Breast epithelium (tissue), 3 donors: ENCODE measurements around the gene ZDHHC16.

ENCODE experiments used
- POLR2A ChIP-seq: fragments of 450-650 bp; IDR thresholded peaks from one replicate; pipeline ENCODE4 v1.6.1; 2016; ENCODE audit warnings: antibody characterized with exemption, mild to moderate bottlenecking, moderate library complexity
- POLR2AphosphoS5 ChIP-seq, 3 donors: sonication (generic); formaldehyde crosslinking; IDR thresholded peaks; one replicate each; pipeline ENCODE4 v1.6.1; 2017; ENCODE audit warnings: antibody characterized with exemption in 3 of 3
- TF ChIP-seq, protein P1 (sequence below), 3 donors: fragments of 450-650 bp; IDR thresholded peaks; one replicate each; pipeline ENCODE4 v1.5.1; 2016 to 2017; ENCODE audit warnings: antibody characterized with exemption in 3 of 3, mild to moderate bottlenecking in 3 of 3, moderate library complexity in 3 of 3

DNA sequence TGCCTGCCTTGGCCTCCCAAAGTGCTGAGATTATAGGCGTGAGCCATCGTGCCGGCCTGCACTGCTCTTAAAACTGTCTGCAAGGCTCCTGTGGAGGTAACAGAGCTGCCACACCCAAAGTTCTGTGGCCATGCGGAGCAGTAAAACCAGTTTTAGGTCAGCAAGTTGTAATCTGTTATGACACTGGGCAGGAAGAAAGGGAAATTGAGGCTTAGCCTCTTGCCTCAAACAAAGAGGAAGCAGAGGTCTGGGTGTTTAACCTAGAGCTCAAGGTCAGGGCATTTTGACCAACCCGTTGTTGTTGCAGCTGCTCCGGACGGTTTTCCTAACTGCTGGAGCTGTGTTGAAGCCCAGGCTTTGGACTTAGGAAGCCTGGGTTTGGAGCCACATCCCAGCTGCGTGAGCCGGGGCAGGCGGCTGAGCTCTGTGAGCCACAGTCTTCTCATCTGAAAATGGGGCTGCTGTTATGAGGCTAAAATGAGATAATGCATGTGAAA lies 37.4 kb upstream of the ZDHHC16 start:
- TF ChIP-seq, protein P1, sequence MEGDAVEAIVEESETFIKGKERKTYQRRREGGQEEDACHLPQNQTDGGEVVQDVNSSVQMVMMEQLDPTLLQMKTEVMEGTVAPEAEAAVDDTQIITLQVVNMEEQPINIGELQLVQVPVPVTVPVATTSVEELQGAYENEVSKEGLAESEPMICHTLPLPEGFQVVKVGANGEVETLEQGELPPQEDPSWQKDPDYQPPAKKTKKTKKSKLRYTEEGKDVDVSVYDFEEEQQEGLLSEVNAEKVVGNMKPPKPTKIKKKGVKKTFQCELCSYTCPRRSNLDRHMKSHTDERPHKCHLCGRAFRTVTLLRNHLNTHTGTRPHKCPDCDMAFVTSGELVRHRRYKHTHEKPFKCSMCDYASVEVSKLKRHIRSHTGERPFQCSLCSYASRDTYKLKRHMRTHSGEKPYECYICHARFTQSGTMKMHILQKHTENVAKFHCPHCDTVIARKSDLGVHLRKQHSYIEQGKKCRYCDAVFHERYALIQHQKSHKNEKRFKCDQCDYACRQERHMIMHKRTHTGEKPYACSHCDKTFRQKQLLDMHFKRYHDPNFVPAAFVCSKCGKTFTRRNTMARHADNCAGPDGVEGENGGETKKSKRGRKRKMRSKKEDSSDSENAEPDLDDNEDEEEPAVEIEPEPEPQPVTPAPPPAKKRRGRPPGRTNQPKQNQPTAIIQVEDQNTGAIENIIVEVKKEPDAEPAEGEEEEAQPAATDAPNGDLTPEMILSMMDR (IDR thresholded peaks at IDR 0.05): no peak
- TF ChIP-seq POLR2A (no peak), POLR2AphosphoS5 (IDR thresholded peaks at IDR 0.05) (no peak)
